Adrenal gland (tissue), 5 donors: Measurements from ENCODE around the gene LYSMD4.

Experiments
- POLR2A ChIP-seq, 2 donors: fragments of 450-650 bp; IDR thresholded peaks; one replicate each; pipeline ENCODE4 v1.6.1; 2017; ENCODE audit warnings: antibody characterized with exemption in 2 of 2, mild to moderate bottlenecking in 2 of 2, moderate library complexity in 1 of 2
- TF ChIP-seq, protein P1 (sequence below), 6 experiments: fragments of 450-650 bp in 4 of 6; fragments of 200-600 bp in 2 of 6; sonication (generic) in 1 of 6; IDR thresholded peaks; 1 replicate in 5 of 6; 2 replicates in 1 of 6; pipeline versions ENCODE4 v1.5.1 to v1.8.0; 2016 to 2021; ENCODE audit warnings: antibody characterized with exemption in 6 of 6, mild to moderate bottlenecking in 2 of 6, moderate library complexity in 1 of 6
- donor health status: DM: no; HTN: no; CAD: no.

DNA sequence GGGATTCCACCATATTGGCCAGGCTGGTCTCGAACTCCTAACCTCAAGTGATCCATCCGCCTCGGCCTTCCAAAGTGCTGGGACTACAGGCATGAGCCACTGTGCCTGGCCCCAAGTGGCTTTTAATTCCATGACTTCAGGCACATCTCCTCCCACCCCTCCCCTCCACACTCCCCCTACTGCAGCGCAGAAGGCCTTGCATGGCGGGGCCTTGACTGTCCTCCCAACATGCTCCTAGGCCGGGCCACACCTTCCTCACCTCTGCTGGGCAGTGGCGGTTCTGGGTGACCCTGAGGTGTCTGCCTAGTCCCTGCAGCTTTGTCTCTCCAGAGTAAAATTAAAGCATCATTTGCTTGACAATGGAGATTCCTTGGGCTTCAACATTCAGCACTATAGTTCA lies 6.9 kb downstream of the LYSMD4 start:
- TF ChIP-seq, protein P1, sequence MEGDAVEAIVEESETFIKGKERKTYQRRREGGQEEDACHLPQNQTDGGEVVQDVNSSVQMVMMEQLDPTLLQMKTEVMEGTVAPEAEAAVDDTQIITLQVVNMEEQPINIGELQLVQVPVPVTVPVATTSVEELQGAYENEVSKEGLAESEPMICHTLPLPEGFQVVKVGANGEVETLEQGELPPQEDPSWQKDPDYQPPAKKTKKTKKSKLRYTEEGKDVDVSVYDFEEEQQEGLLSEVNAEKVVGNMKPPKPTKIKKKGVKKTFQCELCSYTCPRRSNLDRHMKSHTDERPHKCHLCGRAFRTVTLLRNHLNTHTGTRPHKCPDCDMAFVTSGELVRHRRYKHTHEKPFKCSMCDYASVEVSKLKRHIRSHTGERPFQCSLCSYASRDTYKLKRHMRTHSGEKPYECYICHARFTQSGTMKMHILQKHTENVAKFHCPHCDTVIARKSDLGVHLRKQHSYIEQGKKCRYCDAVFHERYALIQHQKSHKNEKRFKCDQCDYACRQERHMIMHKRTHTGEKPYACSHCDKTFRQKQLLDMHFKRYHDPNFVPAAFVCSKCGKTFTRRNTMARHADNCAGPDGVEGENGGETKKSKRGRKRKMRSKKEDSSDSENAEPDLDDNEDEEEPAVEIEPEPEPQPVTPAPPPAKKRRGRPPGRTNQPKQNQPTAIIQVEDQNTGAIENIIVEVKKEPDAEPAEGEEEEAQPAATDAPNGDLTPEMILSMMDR (IDR thresholded peaks at IDR 0.05) = no peak
- TF ChIP-seq POLR2A (IDR thresholded peaks at IDR 0.05) = no peak
